DOHH2 (cell line): ENCODE measurements around the gene HS6ST1.
"Not testable (repeated sequence)": the region's sequence is repeated elsewhere in the genome, so short reads cannot be mapped to it uniquely, and the experiment has no call there.

ENCODE experiments used
- H3F3A ChIP-seq: fragments of 200-600 bp; sonication (generic), shearing (Covaris generic); 2 replicates; pipeline ENCODE4 v1.6.0; 2016; ENCODE audit warnings: antibody characterized with exemption, mild to moderate bottlenecking; ENCODE audit not compliant: control insufficient read depth, insufficient read depth
- H3K27ac ChIP-seq: fragments of 200-600 bp; sonication (generic); 2 replicates; pipeline ENCODE4 v1.5.1; 2014; ENCODE audit warnings: low read depth, mild to moderate bottlenecking, low read length, moderate library complexity
- H3K27me3 ChIP-seq: fragments of 200-600 bp; sonication (generic); 2 replicates; pipeline ENCODE4 v1.6.1; 2014; ENCODE audit warnings: mild to moderate bottlenecking, low read length, mixed read lengths; ENCODE audit not compliant: control insufficient read depth
- H3K36me3 ChIP-seq: fragments of 200-600 bp; sonication (generic); 2 replicates; pipeline ENCODE4 v1.6.1; 2014; ENCODE audit warnings: mild to moderate bottlenecking, low read length, moderate library complexity, mixed read lengths; ENCODE audit not compliant: control insufficient read depth
- H3K4me1 ChIP-seq: fragments of 200-600 bp; sonication (generic); 2 replicates; pipeline ENCODE4 v1.6.1; 2014; ENCODE audit warnings: mild to moderate bottlenecking, low read length, mixed read lengths; ENCODE audit not compliant: control insufficient read depth
- H3K4me2 ChIP-seq: fragments of 200-600 bp; sonication (generic); 2 replicates; pipeline ENCODE4 v1.6.0; 2014; ENCODE audit warnings: mild to moderate bottlenecking, low read length, moderate library complexity
- H3K4me3 ChIP-seq: fragments of 200-600 bp; sonication (generic); 2 replicates; pipeline ENCODE4 v1.5.1; 2014; ENCODE audit warnings: mild to moderate bottlenecking, low read length, mixed read lengths
- H3K79me2 ChIP-seq: fragments of 200-600 bp; sonication (generic); 2 replicates; pipeline ENCODE4 v1.6.1; 2014; ENCODE audit warnings: mild to moderate bottlenecking, low read length, mixed read lengths; ENCODE audit not compliant: control insufficient read depth
- H3K9me2 ChIP-seq: fragments of 200-600 bp; sonication (generic); replicated peaks from 2 replicates; pipeline ENCODE4 v1.6.1; 2014; ENCODE audit warnings: mild to moderate bottlenecking, low read length, mixed read lengths; ENCODE audit not compliant: control insufficient read depth
- H3K9me3 ChIP-seq: fragments of 200-600 bp; sonication (generic); 2 replicates; pipeline ENCODE4 v1.6.1; 2014; ENCODE audit warnings: antibody characterized with exemption, low read length, mixed read lengths; ENCODE audit not compliant: control insufficient read depth, insufficient read depth
- H4K20me1 ChIP-seq: fragments of 200-600 bp; sonication (generic); 2 replicates; pipeline ENCODE4 v1.6.0; 2014; ENCODE audit warnings: low read depth, mild to moderate bottlenecking, antibody characterized with exemption, low read length, moderate library complexity; ENCODE audit not compliant: control insufficient read depth, insufficient read depth
- CTCF ChIP-seq: fragments of 200-600 bp; sonication (generic); IDR thresholded peaks from one replicate; pipeline ENCODE4 v1.5.1; 2014; ENCODE audit warnings: antibody characterized with exemption, mild to moderate bottlenecking, low read depth, low read length; ENCODE audit not compliant: poor library complexity, severe bottlenecking
- EZH2phosphoT487 ChIP-seq: fragments of 200-600 bp; sonication (generic); IDR thresholded peaks from 2 replicates; pipeline ENCODE4 v1.6.1; 2017; ENCODE audit warnings: borderline replicate concordance, mild to moderate bottlenecking, antibody characterized with exemption, low read length, moderate library complexity, mixed read lengths

The HS6ST1 gene

GRCh38 chr2:128270672-128271596 is 47.7 kb downstream of the HS6ST1 start:
- no peaks in the 10 kb centered on the region for H3K9me2 ChIP-seq
- H3K4me3 ChIP-seq, result no peak overlapping the region
- TF ChIP-seq EZH2phosphoT487 (no peak), CTCF (no peak)
- no peaks in the 10 kb centered on the region for H3F3A ChIP-seq
- no peaks in the 10 kb centered on the region for H4K20me1 ChIP-seq
- no peak overlapping the region for H3K4me2 ChIP-seq
- no peaks in the 10 kb centered on the region for H3K27me3 ChIP-seq
- no peak overlapping the region for H3K27ac ChIP-seq
- peaks cover 6% of the 10 kb centered on the region; the same call in 1 of the 2 replicates for H3K9me3 ChIP-seq
- H3K4me1 ChIP-seq, result no peaks in the 10 kb centered on the region
- H3K79me2 ChIP-seq, result no peaks in the 10 kb centered on the region
- peaks cover 8% of the 10 kb centered on the region; the same call in 1 of the 2 replicates for H3K36me3 ChIP-seq

- Histone ChIP-seq H3K9me2 (no peaks in the 10 kb centered on the region), H4K20me1 (no peaks in the 10 kb centered on the region), H3F3A (no peaks in the 10 kb centered on the region), H3K79me2 (no peaks in the 10 kb centered on the region), H3K27me3 (no peaks in the 10 kb centered on the region), H3K4me3 (no peak overlapping the region), H3K9me3 (peaks cover 3% of the 10 kb centered on the region; the same call in 1 of the 2 replicates), H3K27ac (no peak overlapping the region), H3K4me2 (no peak overlapping the region), H3K4me1 (no peaks in the 10 kb centered on the region), H3K36me3 (0 out of 2 replicates have a peak, but pooled peaks cover 4% of the 10 kb centered on the region)
- TF ChIP-seq CTCF (no peak), EZH2phosphoT487 (no peak)
Observed at GRCh38 chr2:128269990-128270671, 48.5 kb downstream of the HS6ST1 start.

- Histone ChIP-seq H3K79me2 (no peaks in the 10 kb centered on the region), H3K9me3 (peaks cover under 1% of the 10 kb centered on the region; the same call in 1 of the 2 replicates), H3K27ac (no peak overlapping the region), H3K4me2 (no peak overlapping the region), H3K4me1 (no peaks in the 10 kb centered on the region), H3K4me3 (no peak overlapping the region), H3K9me2 (no peaks in the 10 kb centered on the region), H4K20me1 (no peaks in the 10 kb centered on the region), H3K36me3 (0 out of 2 replicates have a peak, but pooled peaks cover 3% of the 10 kb centered on the region), H3F3A (no peaks in the 10 kb centered on the region), H3K27me3 (no peaks in the 10 kb centered on the region)
- no peak for TF ChIP-seq EZH2phosphoT487
- TF ChIP-seq CTCF, result no peak
Observed at GRCh38 chr2:128269063-128269989, 49.3 kb downstream of the HS6ST1 start.

GRCh38 chr2:128268611-128269010 is 50.1 kb downstream of the HS6ST1 start:
- not testable (repeated sequence) for H3K4me1 ChIP-seq, H3K9me2 ChIP-seq, H4K20me1 ChIP-seq, H3F3A ChIP-seq, H3K4me3 ChIP-seq, H3K27ac ChIP-seq, H3K36me3 ChIP-seq, H3K79me2 ChIP-seq, H3K9me3 ChIP-seq, H3K27me3 ChIP-seq, H3K4me2 ChIP-seq

GRCh38 chr2:128268145-128268544 is 50.5 kb downstream of the HS6ST1 start:
- not testable (repeated sequence) for H3K9me2 ChIP-seq, H3K4me2 ChIP-seq, H3K9me3 ChIP-seq, H4K20me1 ChIP-seq, H3K4me1 ChIP-seq, H3K79me2 ChIP-seq, H3K36me3 ChIP-seq, H3K27ac ChIP-seq, H3F3A ChIP-seq, H3K4me3 ChIP-seq, H3K27me3 ChIP-seq
